HepG2 (cell line): Measurements from ENCODE around the gene NCOA7.
"Not testable (repeated sequence)": the region's sequence is repeated elsewhere in the genome, so short reads cannot be mapped to it uniquely, and the experiment has no call there.

Source experiments
- CREM ChIP-seq, 2 experiments: sonication (generic) in 1 of 2; formaldehyde crosslinking in 1 of 2; IDR thresholded peaks; 2 replicates each; pipeline versions ENCODE4 v1.4.0 to v1.6.1; 2016 to 2020; ENCODE audit warnings: antibody characterized with exemption in 1 of 2, mild to moderate bottlenecking in 1 of 2, missing genetic modification reagents in 1 of 2
- CTCF ChIP-seq: sonication (generic); formaldehyde crosslinking; IDR thresholded peaks from 2 replicates; pipeline ENCODE4 v1.5.0; 2020; ENCODE audit warnings: mild to moderate bottlenecking, missing genetic modification reagents, moderate library complexity
- FOXM1 ChIP-seq: sonication (generic); formaldehyde crosslinking; IDR thresholded peaks from 2 replicates; pipeline ENCODE4 v1.5.0; 2020; ENCODE audit warnings: missing genetic modification reagents
- MYC ChIP-seq: sonication (generic); formaldehyde crosslinking; IDR thresholded peaks from 2 replicates; pipeline ENCODE4 v1.9.0; 2021; ENCODE audit warnings: missing genetic modification reagents, borderline replicate concordance
- ZBTB25 ChIP-seq: IDR thresholded peaks from 2 replicates; pipeline ENCODE4 v1.6.1; 2018; ENCODE audit warnings: missing genetic modification reagents
- ZNF282 ChIP-seq: fragments of 450-650 bp; IDR thresholded peaks from 2 replicates; pipeline ENCODE4 v1.6.1; 2018; ENCODE audit not compliant: partially characterized antibody
- ZNF431 ChIP-seq: sonication (generic); formaldehyde crosslinking; IDR thresholded peaks from 2 replicates; pipeline ENCODE4 v1.9.0; 2022; ENCODE audit warnings: missing genetic modification reagents, low read depth, mild to moderate bottlenecking, borderline replicate concordance
- ZNF780A ChIP-seq: sonication (generic); formaldehyde crosslinking; IDR thresholded peaks from 2 replicates; pipeline ENCODE4 v1.8.0; 2022; ENCODE audit warnings: mild to moderate bottlenecking, missing genetic modification reagents, moderate library complexity
- ZSCAN29 ChIP-seq: sonication (generic); formaldehyde crosslinking; conservative IDR thresholded peaks from 2 replicates; pipeline ENCODE4 v1.4.0; 2020; ENCODE audit warnings: mild to moderate bottlenecking, missing genetic modification reagents

- not testable (repeated sequence) for TF ChIP-seq ZSCAN29; ZBTB25 (CRISPR knock-in tag); CTCF (CRISPR knock-in tag); ZNF431 (CRISPR knock-in tag); ZNF282; ZNF780A (CRISPR knock-in tag); MYC (CRISPR knock-in tag); FOXM1 (CRISPR knock-in tag); CREM (IDR thresholded peaks at IDR 0.05); CREM (CRISPR knock-in tag; IDR thresholded peaks at IDR 0.05)
Observed at GRCh38 chr6:125804866-125805425, 14.2 kb downstream of the NCOA7 start.
